Tibial nerve (tissue), 4 donors: ENCODE data around the gene H6PD. TPM values are rescaled to one million over a fixed set of nuclear protein-coding genes. Genes with fewer than 3 reads are reported as not detected.

Experiments
- DNase-seq, 2 donors: peaks; one replicate each; pipeline ENCODE4 v3.0.0-alpha.2; 2019; ENCODE audit warnings: low spot score in 2 of 2
- H3K27ac ChIP-seq, 4 donors: fragments of 200-600 bp; sonication (generic) in 3 of 4; one replicate each; pipeline ENCODE4 v1.5.1; 2017 to 2019; ENCODE audit warnings: mild to moderate bottlenecking in 1 of 4
- H3K27me3 ChIP-seq, 2 donors: fragments of 200-600 bp; sonication (generic) in 1 of 2; one replicate each; pipeline versions ENCODE4 v1.5.1 to v1.6.0; 2017 to 2019
- H3K36me3 ChIP-seq, 3 donors: fragments of 200-600 bp; sonication (generic); one replicate each; pipeline ENCODE4 v1.5.1; 2018 to 2019
- H3K4me1 ChIP-seq, 4 donors: fragments of 200-600 bp; sonication (generic) in 3 of 4; one replicate each; pipeline ENCODE4 v1.5.1; 2017 to 2019
- H3K4me3 ChIP-seq, 4 donors: fragments of 200-600 bp; sonication (generic) in 3 of 4; one replicate each; pipeline ENCODE4 v1.5.1; 2017 to 2019; ENCODE audit warnings: mild to moderate bottlenecking in 1 of 4, moderate library complexity in 1 of 4
- H3K9me3 ChIP-seq, 4 donors: fragments of 200-600 bp; sonication (generic) in 3 of 4; one replicate each; pipeline ENCODE4 v1.5.1; 2017 to 2019
- CTCF ChIP-seq, 5 experiments: fragments of 200-600 bp in 3 of 5; fragments of 450-650 bp in 2 of 5; sonication (generic) in 3 of 5; IDR thresholded peaks; one replicate each; pipeline ENCODE4 v1.5.1; 2016 to 2019; ENCODE audit warnings: antibody characterized with exemption in 5 of 5, mild to moderate bottlenecking in 3 of 5, moderate library complexity in 2 of 5
- EP300 ChIP-seq, 2 donors: sonication (generic); formaldehyde crosslinking; IDR thresholded peaks; one replicate each; pipeline ENCODE4 v1.6.1; 2017; ENCODE audit warnings: antibody characterized with exemption in 2 of 2, mild to moderate bottlenecking in 1 of 2
- POLR2A ChIP-seq, 2 donors: fragments of 450-650 bp; IDR thresholded peaks; one replicate each; pipeline ENCODE4 v1.6.1; 2017; ENCODE audit warnings: antibody characterized with exemption in 2 of 2, mild to moderate bottlenecking in 2 of 2, moderate library complexity in 2 of 2
- WGBS, 2 donors: methylation state at CpG; one replicate each; pipeline ENCODE4 v1.1.5; 2018; 5-methylcytosine and 5-hydroxymethylcytosine counted together
- total RNA-seq, 4 donors: library from RNA; depleted of rRNA; stranded (reverse); fragments of >200 nt; gene quantifications; one replicate each; pipeline ENCODE4 v1.1.0, GENCODE V29; 2016

H6PD gene
- total RNA-seq, 4 donors from 2014 or later = 53.1 to 88.6 (median 72.7) TPM

- no peak for DNase-seq
- H3K36me3 ChIP-seq = peaks cover 0 to 38% (median 0%) of the 10 kb centered on the region in 3 donors
- H3K27me3 ChIP-seq = no peaks in the 10 kb centered on the region
- H3K27ac ChIP-seq = no peak overlapping the region
- no peak overlapping the region for H3K4me3 ChIP-seq
- peaks cover 0 to 24% (median 4%) of the 10 kb centered on the region in 4 donors for H3K4me1 ChIP-seq
- no peak for TF ChIP-seq EP300 (IDR thresholded peaks at IDR 0.05)
- no peak for TF ChIP-seq CTCF (IDR thresholded peaks at IDR 0.05)
- TF ChIP-seq POLR2A (IDR thresholded peaks at IDR 0.05) = no peak
- 76 to 80% methylated on average over 15 of the region's 15 CpGs for WGBS, 2 donors
- no peaks in the 10 kb centered on the region for H3K9me3 ChIP-seq
These were observed 35.8 kb downstream of the H6PD start for GRCh38 chr1:9270290-9270883.

GRCh38 chr1:9271283-9271682, 36.7 kb downstream of the H6PD start:
- no peaks in the 10 kb centered on the region for H3K9me3 ChIP-seq
- H3K4me3 ChIP-seq = no peak overlapping the region
- DNase-seq = no peak
- no peaks in the 10 kb centered on the region for H3K27me3 ChIP-seq
- no peak for TF ChIP-seq EP300 (IDR thresholded peaks at IDR 0.05)
- TF ChIP-seq POLR2A (IDR thresholded peaks at IDR 0.05) = no peak
- no peak for TF ChIP-seq CTCF (IDR thresholded peaks at IDR 0.05)
- 59 to 75% methylated on average over 11 of the region's 11 CpGs for WGBS, 2 donors
- H3K36me3 ChIP-seq = peaks cover 0 to 29% (median 0%) of the 10 kb centered on the region in 3 donors
- no peak overlapping the region for H3K27ac ChIP-seq
- H3K4me1 ChIP-seq = peaks cover 0 to 31% (median 4%) of the 10 kb centered on the region in 4 donors

- 93 to 96% methylated on average over 16 to 22 of the region's 24 CpGs for WGBS, 2 donors
- DNase-seq = no peak
- Histone ChIP-seq H3K36me3 (peaks cover 0 to 27% (median 0%) of the 10 kb centered on the region in 3 donors), H3K4me1 (peaks cover 0 to 26% (median under 1%) of the 10 kb centered on the region in 4 donors), H3K27me3 (no peaks in the 10 kb centered on the region), H3K4me3 (no peak overlapping the region), H3K27ac (no peak overlapping the region), H3K9me3 (no peaks in the 10 kb centered on the region)
- no peak for TF ChIP-seq EP300 (IDR thresholded peaks at IDR 0.05)
- no peak for TF ChIP-seq CTCF (IDR thresholded peaks at IDR 0.05)
- no peak for TF ChIP-seq POLR2A (IDR thresholded peaks at IDR 0.05)
These were observed 37.5 kb downstream of the H6PD start for GRCh38 chr1:9271861-9272595.

GRCh38 chr1:9273177-9273576, 38.6 kb downstream of the H6PD start:
- Histone ChIP-seq H3K9me3 (no peaks in the 10 kb centered on the region), H3K27ac (no peak overlapping the region), H3K27me3 (no peaks in the 10 kb centered on the region), H3K4me1 (peaks cover 0 to 21% (median 0%) of the 10 kb centered on the region in 4 donors), H3K36me3 (peaks cover 0 to 35% (median 0%) of the 10 kb centered on the region in 3 donors), H3K4me3 (no peak overlapping the region)
- DNase-seq = no peak
- 66 to 78% methylated on average over 10 to 11 of the region's 11 CpGs for WGBS, 2 donors
- no peak for TF ChIP-seq POLR2A (IDR thresholded peaks at IDR 0.05)
- TF ChIP-seq EP300 (IDR thresholded peaks at IDR 0.05) = no peak
- no peak for TF ChIP-seq CTCF (IDR thresholded peaks at IDR 0.05)

GRCh38 chr1:9275161-9275560, 40.6 kb downstream of the H6PD start:
- WGBS, 2 donors = 71 to 80% methylated on average over 10 of the region's 10 CpGs
- no peak overlapping the region for H3K4me3 ChIP-seq
- no peaks in the 10 kb centered on the region for H3K27me3 ChIP-seq
- peaks cover 0 to 16% (median 0%) of the 10 kb centered on the region in 3 donors for H3K36me3 ChIP-seq
- H3K27ac ChIP-seq = no peak overlapping the region
- H3K4me1 ChIP-seq = peaks cover 0 to 38% (median 10%) of the 10 kb centered on the region in 4 donors
- TF ChIP-seq CTCF (IDR thresholded peaks at IDR 0.05) (no peak), EP300 (IDR thresholded peaks at IDR 0.05) (no peak), POLR2A (IDR thresholded peaks at IDR 0.05) (no peak)
- no peaks in the 10 kb centered on the region for H3K9me3 ChIP-seq
- no peak for DNase-seq
